GM18873 (cell line): ENCODE results near the gene DNAJC25.
"Not testable (repeated sequence)": the region's sequence is repeated elsewhere in the genome, so short reads cannot be mapped to it uniquely, and the experiment has no call there.

Experiments used
- ATAC-seq: cut with Tn5 transposase; IDR thresholded peaks from one replicate; pipeline ENCODE4 v1.9.1; 2021; ENCODE audit warnings: mild to moderate bottlenecking, moderate library complexity, moderate number of reproducible peaks; ENCODE audit not compliant: unreplicated experiment, low FRiP score

DNAJC25 gene

GRCh38 chr9:111662576-111663300 lies 31.6 kb downstream of the DNAJC25 start:
- peak; percentile 7 for ATAC-seq

GRCh38 chr9:111663301-111663823 lies 32.2 kb downstream of the DNAJC25 start:
- ATAC-seq, result no peak

GRCh38 chr9:111668026-111668573 lies 37.0 kb downstream of the DNAJC25 start:
- ATAC-seq, result no peak

- ATAC-seq, result not testable (repeated sequence)
Measured at GRCh38 chr9:111668601-111669000, 37.5 kb downstream of the DNAJC25 start.

GRCh38 chr9:111674319-111674718 lies 43.2 kb downstream of the DNAJC25 start:
- ATAC-seq, result no peak

GRCh38 chr9:111676116-111676515 lies 45.0 kb downstream of the DNAJC25 start:
- ATAC-seq, result no peak

- no peak for ATAC-seq
Measured at GRCh38 chr9:111678293-111678692, 47.2 kb downstream of the DNAJC25 start.

GRCh38 chr9:111679199-111679598 lies 48.1 kb downstream of the DNAJC25 start:
- ATAC-seq, result no peak

GRCh38 chr9:111683392-111683791 lies 52.3 kb downstream of the DNAJC25 start:
- no peak for ATAC-seq

GRCh38 chr9:111691672-111692329 lies 60.7 kb downstream of the DNAJC25 start:
- ATAC-seq, result no peak

- ATAC-seq, result no peak
Measured at GRCh38 chr9:111696796-111697195, 65.7 kb downstream of the DNAJC25 start.

- no peak for ATAC-seq
Measured at GRCh38 chr9:111700776-111701175, 69.6 kb downstream of the DNAJC25 start.
